Breast epithelium (tissue), 3 donors: ENCODE data around the gene TNNT2.

Experiments
- POLR2A ChIP-seq: fragments of 450-650 bp; IDR thresholded peaks from one replicate; pipeline ENCODE4 v1.6.1; 2016; ENCODE audit warnings: antibody characterized with exemption, mild to moderate bottlenecking, moderate library complexity
- POLR2AphosphoS5 ChIP-seq, 3 donors: sonication (generic); formaldehyde crosslinking; IDR thresholded peaks; one replicate each; pipeline ENCODE4 v1.6.1; 2017; ENCODE audit warnings: antibody characterized with exemption in 3 of 3
- TF ChIP-seq, protein P1 (sequence below), 3 donors: fragments of 450-650 bp; IDR thresholded peaks; one replicate each; pipeline ENCODE4 v1.5.1; 2016 to 2017; ENCODE audit warnings: antibody characterized with exemption in 3 of 3, mild to moderate bottlenecking in 3 of 3, moderate library complexity in 3 of 3

GRCh38 chr1:201400212-201400851 lies 22.9 kb upstream of the TNNT2 start:
- TF ChIP-seq, protein P1, sequence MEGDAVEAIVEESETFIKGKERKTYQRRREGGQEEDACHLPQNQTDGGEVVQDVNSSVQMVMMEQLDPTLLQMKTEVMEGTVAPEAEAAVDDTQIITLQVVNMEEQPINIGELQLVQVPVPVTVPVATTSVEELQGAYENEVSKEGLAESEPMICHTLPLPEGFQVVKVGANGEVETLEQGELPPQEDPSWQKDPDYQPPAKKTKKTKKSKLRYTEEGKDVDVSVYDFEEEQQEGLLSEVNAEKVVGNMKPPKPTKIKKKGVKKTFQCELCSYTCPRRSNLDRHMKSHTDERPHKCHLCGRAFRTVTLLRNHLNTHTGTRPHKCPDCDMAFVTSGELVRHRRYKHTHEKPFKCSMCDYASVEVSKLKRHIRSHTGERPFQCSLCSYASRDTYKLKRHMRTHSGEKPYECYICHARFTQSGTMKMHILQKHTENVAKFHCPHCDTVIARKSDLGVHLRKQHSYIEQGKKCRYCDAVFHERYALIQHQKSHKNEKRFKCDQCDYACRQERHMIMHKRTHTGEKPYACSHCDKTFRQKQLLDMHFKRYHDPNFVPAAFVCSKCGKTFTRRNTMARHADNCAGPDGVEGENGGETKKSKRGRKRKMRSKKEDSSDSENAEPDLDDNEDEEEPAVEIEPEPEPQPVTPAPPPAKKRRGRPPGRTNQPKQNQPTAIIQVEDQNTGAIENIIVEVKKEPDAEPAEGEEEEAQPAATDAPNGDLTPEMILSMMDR (IDR thresholded peaks at IDR 0.05): no peak
- TF ChIP-seq POLR2A: no peak
- TF ChIP-seq POLR2AphosphoS5 (IDR thresholded peaks at IDR 0.05): no peak
